CD4-positive, alpha-beta T cell treated with Interleukin-12 subunit alpha and Interleukin-12 subunit beta, for 1 hour (primary cell): Measurements from ENCODE around the gene CYP17A1.
"Not testable (repeated sequence)": the region's sequence is repeated elsewhere in the genome, so short reads cannot be mapped to it uniquely, and the experiment has no call there.

Experiments
- DNase-seq: peaks from one replicate; pipeline ENCODE4 v3.0.0-alpha.2; 2020

Gene CYP17A1, protein sequence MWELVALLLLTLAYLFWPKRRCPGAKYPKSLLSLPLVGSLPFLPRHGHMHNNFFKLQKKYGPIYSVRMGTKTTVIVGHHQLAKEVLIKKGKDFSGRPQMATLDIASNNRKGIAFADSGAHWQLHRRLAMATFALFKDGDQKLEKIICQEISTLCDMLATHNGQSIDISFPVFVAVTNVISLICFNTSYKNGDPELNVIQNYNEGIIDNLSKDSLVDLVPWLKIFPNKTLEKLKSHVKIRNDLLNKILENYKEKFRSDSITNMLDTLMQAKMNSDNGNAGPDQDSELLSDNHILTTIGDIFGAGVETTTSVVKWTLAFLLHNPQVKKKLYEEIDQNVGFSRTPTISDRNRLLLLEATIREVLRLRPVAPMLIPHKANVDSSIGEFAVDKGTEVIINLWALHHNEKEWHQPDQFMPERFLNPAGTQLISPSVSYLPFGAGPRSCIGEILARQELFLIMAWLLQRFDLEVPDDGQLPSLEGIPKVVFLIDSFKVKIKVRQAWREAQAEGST

DNA sequence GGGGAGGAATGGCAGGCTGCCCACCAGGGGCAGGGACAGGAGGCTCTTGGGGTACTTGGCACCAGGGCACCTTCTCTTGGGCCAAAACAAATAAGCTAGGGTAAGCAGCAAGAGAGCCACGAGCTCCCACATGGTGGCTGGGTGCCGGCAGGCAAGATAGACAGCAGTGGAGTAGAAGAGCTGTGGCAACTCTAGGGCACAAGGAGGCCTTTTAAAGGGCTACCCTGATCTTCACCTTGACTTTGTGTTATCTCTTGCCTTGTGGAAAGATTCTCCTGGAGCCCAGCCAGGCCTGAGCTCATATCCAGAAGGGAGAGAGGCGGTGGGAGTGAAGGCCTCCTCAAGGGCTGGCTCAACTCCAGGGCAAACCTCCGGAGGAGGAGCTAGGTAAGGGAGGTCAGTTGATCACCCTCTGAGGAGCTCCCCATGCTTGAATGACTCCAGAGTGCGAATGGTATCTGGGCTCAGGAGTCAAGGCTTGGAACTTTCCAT is at the start of gene CYP17A1:
Gene CYP17A1 (minus strand): TSS at position 184 of the 492 bp plus-strand sequence. CDS start 52 bp downstream, at position 132.
- no peak for DNase-seq

DNA sequence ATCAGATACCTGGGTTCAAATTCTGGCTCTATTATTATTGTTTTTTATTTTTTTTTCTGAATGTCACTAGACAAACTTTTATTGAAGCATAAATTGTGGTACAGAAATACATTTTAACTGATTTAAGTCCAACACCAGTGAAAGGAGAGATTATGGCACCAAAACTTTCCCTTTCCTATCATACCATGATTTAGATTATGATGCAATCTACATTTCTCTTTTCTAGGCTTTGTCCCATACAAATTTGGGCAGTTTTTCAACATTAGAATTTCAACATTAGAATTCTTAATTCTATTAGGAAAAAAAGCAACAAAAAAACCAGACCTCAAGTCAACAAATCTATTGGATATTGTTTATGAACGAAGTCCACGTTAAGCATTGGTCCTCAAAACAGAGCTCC is 43.0 kb upstream of the CYP17A1 start:
- DNase-seq: no peak

DNA sequence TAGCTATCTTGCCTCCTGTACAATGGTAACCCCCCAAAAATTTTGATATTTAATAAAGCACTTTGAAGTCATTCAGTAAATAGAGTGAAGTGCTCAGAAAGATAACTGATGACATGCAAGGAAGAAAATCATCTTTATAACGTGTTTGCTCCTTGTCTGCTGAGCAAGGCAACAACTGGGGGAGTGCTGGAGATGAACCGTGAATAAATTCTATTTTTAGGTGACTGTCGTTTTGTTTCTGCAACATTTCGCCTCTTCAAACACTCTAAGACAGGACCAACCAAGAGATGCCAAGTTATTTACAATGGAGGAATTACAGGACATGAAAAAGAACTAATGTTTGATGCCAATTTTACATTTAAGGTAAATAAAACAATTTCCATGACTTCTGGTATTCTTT is 41.4 kb upstream of the CYP17A1 start:
- DNase-seq: no peak

DNA sequence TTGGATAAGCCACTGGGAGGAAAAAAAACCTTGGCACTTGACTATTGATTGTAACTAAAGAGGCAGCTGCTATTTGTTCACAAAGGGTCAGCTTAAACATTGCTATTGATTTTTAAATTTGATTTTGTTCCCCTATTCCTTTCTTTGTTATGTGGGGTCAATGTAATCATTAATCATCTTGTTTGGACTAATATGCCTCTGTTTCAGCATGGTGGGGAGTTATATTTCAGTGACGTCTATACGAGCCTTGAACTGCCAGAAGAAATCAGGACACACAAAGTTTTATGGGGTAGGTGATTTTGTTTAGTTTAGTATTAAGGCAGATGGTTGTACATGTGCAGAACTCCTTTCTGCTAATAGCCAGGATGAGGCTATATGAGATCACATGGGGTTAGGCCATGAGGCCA is 39.5 kb upstream of the CYP17A1 start:
- DNase-seq: no peak

DNA sequence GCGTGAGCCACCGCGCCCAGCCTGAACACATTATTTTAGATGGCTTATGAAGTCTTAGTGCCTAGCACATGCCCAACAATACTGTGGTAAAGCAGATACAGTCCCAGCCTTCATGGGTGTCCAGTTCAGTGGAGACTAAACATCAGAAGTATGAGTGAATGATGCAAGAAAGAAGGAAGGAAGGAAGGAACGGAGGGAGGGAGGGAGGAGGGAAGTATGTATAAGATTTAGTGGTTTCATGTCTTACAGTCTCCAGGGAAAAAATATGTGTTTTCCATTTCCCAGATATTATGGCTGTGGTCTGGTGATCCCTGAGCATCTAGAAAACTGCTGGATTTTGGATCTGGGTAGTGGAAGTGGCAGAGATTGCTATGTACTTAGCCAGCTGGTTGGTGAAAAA is 35.0 kb upstream of the CYP17A1 start:
- no peak for DNase-seq

DNA sequence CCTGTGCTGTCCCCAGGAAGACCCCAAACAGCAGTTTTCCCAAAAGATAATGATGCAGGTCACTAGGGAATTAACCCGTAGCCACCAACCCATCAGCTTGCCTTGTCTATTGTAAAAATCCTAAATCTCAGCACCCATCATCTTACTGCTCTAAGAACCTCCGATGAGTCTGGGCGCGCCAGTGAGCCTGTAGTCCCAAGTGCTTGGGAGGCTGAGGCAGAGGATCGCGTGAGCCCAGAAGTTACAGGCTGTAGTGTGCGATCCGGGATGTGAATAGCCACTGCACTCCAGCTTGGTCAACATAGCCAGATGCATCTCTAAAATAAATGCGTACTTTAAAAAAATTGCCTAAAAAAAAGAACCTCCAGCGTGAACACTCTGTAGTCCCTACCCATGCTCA is 33.0 kb upstream of the CYP17A1 start:
- DNase-seq: no peak

DNA sequence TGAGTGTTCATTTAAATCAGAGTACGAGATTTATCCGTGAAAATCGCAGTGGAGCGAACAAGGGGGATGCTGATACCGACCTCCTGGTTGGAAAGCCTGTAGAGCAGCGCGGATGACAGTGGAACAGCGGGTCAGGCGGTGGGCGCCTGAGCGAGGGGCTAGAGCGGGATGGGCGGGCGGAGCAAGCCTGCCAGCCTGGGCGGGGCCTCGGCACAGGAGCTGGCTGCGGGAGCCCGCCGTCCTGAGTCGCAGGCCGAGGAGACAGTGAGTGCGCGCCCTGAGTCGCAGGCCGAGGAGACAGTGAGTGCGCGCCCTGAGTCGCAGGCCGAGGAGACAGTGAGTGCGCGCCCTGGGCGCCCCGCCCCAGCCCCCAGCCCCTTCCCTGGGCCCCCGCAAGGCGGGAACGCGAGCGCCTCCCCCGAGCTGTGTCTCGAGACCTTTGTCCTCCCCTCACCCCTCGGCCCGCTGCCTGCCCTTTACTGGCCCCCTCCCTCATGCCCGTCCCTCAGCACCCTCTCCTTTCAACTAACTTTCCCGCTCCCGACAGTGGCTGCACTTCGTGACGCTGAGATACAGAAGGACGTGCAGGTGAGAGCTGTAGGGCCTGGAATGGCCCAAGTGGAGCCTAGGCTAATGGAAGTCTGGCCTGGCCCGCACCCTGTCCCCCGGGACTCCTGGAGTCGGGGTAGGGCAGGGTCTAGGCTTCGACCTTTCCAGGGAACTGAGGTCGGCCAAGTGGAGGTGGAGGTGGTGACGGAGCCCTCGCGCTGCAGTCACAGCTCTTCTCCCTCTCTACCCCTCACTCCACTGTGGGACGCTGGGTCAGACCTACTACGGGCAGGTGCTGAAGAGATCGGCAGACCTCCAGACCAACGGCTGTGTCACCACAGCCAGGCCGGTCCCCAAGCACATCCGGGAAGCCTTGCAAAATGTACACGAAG is 32.3 kb upstream of the CYP17A1 start, which contains the start of gene AS3MT:
Gene AS3MT (plus strand): TSS at position 213 of the 941 bp plus-strand sequence. CDS start 123 bp downstream, at position 336.
- DNase-seq: no peak

DNA sequence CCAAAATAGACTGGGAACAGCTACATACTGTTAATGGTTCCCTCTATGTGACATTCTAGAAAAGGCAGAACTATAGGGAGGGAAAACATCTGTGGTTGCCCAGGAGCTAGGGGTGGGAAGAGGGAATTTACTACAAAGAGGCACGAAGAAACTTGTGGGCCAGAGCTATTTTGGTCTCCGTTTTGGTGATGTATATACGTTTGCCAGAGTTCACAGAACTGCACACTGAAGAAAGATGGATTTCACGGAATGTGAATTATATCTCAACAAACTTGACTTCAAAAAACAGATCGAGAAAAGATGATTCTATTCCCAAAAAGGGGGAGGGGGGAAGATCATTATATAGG is 31.7 kb upstream of the CYP17A1 start:
- no peak for DNase-seq

DNA sequence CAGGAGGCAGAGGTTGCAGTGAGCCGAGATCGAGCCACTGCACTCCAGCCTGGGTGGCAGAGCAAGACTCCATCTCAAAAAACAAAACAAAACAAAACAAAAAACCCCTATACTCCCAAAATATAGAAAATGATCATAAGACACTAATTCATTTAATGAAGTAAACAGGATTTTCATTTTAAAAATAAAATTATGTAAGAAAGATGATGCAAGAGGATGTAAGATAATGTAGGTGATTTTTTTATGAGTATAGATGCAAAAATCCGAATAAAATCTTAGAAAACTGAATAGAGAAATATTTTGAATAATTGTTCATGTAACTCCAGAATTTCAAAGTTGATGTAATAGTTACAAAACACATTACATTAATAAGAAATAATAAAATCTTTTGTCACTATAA is 28.4 kb upstream of the CYP17A1 start:
- no peak for DNase-seq

DNA sequence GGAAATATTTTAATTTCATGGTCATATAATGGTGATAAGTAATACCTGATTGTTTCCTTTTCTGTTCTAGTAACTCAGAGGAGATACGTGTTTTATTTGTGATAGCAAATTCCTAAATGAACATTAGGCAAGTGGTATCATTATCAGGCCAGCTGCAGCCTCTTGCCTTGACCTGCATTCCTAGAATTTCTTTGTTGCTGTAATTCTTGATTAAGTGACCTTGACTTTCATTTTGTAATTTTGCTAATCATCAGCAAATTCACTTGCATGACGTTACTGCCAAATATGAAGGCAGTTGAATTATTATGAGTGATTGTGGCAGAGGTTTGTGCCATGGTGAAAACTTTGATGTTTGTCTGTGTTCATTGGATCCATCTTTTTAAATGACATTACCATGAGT is 26.4 kb upstream of the CYP17A1 start:
- DNase-seq: no peak

DNA sequence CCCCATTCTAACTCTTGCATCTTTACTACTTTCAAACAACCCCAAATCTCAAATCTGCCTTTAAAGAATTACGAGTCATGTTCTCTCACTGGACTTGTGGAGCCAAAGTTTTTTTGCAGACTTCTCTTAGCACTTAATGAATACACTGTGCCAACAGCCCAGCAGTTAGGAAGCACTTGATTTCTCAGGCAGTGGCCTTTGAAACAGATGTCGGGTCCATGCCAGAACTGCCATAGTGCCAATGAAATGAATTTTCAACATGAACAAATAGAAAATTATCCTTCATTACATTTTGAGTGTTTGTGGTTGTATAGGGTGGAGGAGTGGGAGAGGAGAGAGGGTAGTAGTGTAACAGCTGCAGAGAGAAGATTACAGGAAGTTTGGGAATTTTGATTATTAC is 22.7 kb upstream of the CYP17A1 start:
- DNase-seq: no peak

DNA sequence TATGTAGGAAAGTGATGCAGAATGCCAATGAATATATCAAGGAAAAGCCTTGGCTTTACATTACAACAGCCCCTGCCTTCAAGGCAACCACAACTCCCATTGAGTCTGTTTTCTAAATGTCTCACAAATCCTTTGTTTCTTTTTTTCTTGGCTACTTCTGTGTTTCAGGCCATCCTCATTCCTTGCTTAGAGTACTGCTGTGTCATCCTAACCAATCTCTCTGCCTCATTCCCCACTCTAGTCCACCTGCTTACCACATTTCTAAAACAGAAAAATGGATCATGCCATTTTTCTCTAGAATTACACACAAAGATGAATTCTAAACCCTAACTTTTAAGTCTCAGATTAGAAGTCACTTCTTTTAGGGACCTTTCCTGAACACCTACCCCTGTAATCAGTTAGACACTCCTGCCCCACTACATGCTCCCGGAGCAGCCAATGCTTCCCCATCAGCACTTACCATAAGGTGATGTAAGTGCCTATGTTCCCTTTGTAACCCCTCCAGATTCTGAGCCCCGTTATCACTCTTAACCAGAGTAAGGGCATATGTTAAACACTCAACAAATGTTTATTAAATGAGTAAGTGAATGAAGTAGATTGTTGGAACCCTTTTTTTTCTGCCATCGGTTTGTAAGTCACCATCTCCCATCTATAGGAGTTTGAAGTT is 19.7 kb upstream of the CYP17A1 start:
- DNase-seq: no peak

DNA sequence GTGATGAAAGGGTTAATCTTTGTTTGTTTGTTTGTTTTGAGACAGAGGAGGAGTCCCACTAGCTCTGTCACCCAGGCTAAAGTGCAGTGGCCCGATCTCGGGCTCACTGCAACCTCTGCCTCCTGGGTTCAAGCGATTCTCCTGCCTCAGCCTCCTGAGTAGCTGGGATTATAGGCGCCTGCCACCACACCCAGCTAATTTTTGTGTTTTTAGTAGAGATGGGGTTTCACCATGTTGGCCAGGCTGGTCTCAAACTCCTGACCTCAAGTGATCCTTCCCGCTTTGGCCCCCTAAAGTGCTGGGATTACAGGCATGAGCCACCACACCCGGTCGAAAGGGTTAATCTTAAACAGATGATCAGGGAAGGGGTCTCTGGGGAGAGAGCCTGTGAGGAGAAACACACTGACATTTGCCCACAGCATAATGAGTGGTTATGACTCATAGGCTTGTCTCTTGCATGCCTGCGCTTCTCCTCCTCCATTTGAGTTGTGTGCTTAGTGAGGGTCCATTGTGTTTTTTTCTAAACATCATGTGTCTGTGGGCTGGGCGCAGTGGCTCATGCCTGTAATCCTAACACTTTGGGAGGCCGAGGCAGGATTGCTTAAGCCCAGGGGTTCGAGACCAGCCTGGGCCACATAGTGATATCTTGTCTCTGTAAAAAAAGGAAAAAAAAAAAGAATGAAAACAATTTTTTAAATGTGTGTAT is 18.7 kb upstream of the CYP17A1 start:
- not testable (repeated sequence) for DNase-seq

DNA sequence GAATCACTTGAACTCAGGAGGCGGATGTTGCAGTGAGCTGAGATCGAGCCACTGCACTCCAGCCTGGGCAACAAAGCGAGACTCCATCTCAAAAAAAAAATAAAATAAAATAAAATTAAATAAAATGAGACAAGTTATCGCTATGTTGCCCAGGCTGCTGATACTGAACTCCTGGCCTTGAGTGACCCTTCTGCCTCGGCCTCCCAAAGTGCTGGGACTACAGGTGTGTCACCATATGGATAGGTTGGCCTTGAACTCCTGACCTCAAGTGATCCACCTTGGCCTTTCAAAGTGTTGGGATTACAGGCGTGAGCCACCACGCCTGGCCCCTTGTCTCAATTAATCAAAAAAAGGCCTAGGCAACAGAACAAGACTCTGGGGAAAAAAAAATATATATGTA is 16.0 kb upstream of the CYP17A1 start:
- DNase-seq: not testable (repeated sequence)

DNA sequence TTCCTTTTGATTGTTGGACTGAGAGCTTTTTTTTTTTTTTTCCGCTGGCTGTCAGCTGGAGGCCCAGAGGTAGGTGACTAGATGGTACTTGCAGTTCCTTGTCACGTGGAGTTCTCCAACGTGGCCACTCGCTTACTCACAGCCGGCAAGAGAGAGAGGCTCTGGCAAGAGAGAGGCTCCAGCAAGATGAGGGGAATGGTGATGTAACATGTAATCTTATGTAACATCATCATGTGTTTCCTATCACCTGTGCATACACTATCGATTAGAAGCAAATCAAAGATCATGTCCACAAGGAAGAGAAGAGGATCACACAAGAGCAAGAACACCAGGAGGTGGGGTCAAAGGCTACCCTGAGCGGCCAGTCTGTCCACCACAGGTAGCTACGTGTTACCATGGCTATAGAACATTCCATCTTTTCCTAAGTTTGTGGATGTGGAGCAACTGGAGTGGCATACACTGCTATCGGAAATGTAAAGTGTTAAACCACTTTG is 12.9 kb upstream of the CYP17A1 start:
- no peak for DNase-seq

DNA sequence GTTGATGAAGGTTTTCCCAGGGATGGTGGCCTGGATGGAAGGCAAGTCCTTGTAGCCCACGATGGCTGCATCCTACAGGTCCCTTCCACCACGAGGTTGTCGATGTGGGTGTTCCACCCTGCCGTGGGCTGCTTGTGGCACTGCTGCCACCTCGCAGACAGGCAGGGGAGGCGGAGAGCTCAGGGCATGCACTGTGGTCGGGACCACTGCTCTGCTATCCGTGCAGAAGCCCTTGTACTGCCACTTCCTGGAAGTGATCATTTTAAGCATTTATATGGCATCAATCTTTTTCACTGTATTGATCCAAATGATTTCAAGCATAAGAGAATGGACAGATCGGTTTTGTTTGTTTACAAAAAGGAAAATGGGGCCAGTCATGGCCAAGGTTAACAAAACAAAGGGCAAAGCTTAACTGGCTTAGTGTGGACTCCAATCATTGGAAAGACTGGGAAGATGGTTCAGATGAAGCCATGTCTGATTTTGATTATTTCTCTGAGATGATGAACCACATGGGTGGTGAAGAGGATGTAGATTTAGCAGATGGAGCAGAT is 8.2 kb upstream of the CYP17A1 start:
- DNase-seq: no peak

DNA sequence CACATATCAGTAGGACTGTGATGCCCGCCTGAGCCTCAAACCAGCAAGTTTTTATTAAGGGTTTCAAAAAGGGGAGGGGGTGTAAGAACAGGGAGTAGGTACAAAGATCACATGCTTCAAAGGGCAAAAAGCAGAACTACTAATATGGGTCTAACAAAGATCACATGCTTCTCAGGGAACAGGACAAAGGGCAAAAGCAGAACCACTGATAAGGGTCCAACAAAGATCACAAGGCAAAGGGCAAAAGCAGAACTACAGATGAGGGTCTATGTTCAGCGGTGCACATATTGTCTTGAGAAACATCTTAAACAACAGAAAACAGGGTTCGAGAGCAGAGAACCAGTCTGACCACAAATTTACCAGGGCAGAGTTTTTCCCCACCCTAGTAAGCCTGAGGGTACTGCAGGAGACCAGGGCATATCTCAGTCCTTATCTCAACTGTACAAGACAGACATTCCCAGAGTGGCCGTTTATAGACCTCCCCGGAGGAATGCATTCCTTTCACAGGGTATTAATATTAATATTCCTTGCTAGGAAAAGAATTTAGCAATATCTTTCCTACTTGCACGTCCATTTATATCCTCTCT is 7.1 kb upstream of the CYP17A1 start:
- not testable (repeated sequence) for DNase-seq

DNA sequence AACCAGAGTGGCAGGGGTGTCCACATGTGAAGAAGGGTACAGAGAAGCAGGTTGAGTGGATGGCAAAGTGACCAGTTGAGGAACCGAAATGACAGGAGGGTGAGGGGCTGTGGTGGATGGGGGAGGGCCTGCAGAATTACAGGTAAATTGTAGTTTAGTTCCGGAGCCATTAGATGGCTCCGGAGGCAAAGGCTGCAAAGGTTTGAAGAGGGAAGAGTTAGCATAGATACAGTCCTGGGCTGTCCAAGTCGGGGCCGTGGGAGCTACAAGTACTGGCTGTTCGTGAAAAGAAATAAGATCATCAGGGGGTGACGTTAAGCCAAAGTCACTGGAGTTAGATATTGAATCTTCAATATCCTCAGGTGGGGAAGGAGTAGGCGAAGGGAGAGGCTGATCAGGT is 5.9 kb upstream of the CYP17A1 start:
- DNase-seq: not testable (repeated sequence)

DNA sequence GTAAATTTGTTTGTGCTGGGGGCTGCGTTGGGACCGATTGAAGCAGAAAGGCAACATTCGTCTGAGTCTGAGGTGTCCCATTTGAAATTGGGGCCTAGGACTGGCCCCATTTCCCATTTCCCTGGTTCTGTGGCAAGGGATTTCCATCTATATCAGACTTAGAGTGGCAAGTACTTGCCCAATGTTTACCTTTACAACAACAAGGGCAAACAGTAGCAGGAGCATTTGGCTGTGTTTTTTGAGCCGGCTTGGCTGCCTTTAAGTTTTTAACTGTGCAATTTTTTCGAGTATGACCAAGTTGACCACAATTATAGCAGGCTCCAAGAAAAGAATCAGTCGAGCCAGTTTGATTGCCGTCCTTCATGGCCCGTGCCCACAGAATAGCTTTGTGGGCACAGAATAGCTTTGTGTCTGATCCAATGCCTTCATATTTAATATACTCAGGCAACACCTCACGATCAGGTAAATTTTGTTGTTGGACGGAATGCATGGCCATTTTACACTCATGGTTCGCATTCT is 4.7 kb upstream of the CYP17A1 start:
- no peak for DNase-seq

DNA sequence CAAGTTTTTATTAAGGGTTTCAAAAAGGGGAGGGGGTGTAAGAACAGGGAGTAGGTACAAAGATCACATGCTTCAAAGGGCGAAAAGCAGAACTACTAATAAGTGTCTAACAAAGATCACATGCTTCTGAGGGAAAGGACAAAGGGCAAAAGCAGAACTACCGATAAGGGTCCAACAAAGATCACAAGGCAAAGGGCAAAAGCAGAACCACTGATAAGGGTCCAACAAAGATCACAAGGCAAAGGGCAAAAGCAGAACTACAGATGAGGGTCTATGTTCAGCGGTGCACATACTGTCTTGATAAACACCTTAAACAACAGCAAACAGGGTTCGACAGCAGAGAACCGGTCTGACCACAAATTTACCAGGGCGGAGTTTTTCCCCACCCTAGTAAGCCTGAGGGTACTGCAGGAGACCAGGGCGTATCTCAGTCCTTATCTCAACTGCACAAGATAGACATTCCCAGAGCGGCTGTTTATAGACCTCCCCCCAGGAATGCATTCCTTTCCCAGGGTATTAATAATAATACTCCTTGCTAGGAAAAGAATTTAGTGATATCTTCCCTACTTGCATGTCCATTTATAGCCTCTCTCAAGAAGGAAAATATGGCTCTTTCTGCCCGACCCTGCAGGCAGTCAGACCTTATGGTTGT is 1.2 kb upstream of the CYP17A1 start:
- DNase-seq: not testable (repeated sequence)
